Measurements from ENCODE around the gene DPCD. TPM values are rescaled to one million over a fixed set of nuclear protein-coding genes. Genes with fewer than 3 reads are reported as not detected.

DPCD gene
- total and polyA plus RNA-seq, 2 of the 8 experiments (the other 6 are each of a cell fraction or from before 2014, with no cell fraction given): 21.2 to 31.4 TPM

- Histone ChIP-seq H4K20me1 (replicated peaks in 1 of 2; ENCODE audit: control insufficient read depth in 1 of 2, insufficient read depth in 2 of 2, low read length in 2 of 2) (peaks cover 0 to 3% of the 10 kb centered on the region in 2 experiments), H3K79me1 (ENCODE audit: low read depth, low read length) (no peaks in the 10 kb centered on the region; the same call in 1 of the 2 replicates), H3K14ac (ENCODE audit: insufficient read length) (no peak overlapping the region), H2BK15ac (ENCODE audit: low read length) (no peak overlapping the region), H3K9me3 (ENCODE audit: insufficient read depth in 2 of 2, low read depth in 1 of 2, low read length in 1 of 2) (no peaks in the 10 kb centered on the region), H3K18ac (ENCODE audit: extremely low read depth, low read length) (no peak overlapping the region), H3K23ac (ENCODE audit: insufficient read length) (no peak overlapping the region), H2BK5ac (ENCODE audit: low read depth, low read length) (no peak overlapping the region), H2BK120ac (replicated peaks; ENCODE audit: low read depth, low read length) (no peak overlapping the region), H3K9ac (replicated peaks in 1 of 4; ENCODE audit: extremely low read depth in 1 of 4, low read depth in 3 of 4, low read length in 3 of 4) (no peak overlapping the region), H2BK20ac (ENCODE audit: low read length) (no peak overlapping the region), H2BK12ac (ENCODE audit: low read depth, low read length) (no peak overlapping the region), H3K23me2 (ENCODE audit: low read depth, low read length) (peaks cover 8% of the 10 kb centered on the region), H2AFZ (ENCODE audit: low read length) (no peak overlapping the region), H3K36me3 (ENCODE audit: control insufficient read depth in 2 of 4, insufficient read depth in 4 of 4, low read length in 3 of 4) (peaks cover 0 to 17% (median 2%) of the 10 kb centered on the region in 4 experiments; a peak in 3 of 8 replicates), H4K91ac (replicated peaks; ENCODE audit: insufficient read length, low read length) (no peak overlapping the region), H3K4me2 (ENCODE audit: insufficient read depth in 1 of 2, low read depth in 2 of 2, low read length in 2 of 2) (no peak overlapping the region; a peak in 1 of 4 replicates), H4K8ac (ENCODE audit: extremely low read depth, insufficient read depth, low read length) (no peak overlapping the region), H3K79me2 (ENCODE audit: control insufficient read depth in 1 of 2, insufficient read depth in 2 of 2, low read length in 2 of 2) (peaks cover 0 to 8% of the 10 kb centered on the region in 2 experiments; a peak in 1 of 4 replicates), H3K4me1 (replicated peaks in 1 of 4; ENCODE audit: control insufficient read depth in 3 of 4, insufficient read depth in 4 of 4, low read length in 3 of 4) (peaks cover 4 to 13% (median 7%) of the 10 kb centered on the region in 4 experiments), H3K4ac (replicated peaks; ENCODE audit: insufficient read length, low read depth, low read length) (no peak overlapping the region), H4K5ac (ENCODE audit: insufficient read length, low read depth, low read length) (no peak overlapping the region), H3K56ac (replicated peaks; ENCODE audit: insufficient read length, low read depth, low read length) (no peak overlapping the region), H2AK5ac (ENCODE audit: low read depth, low read length) (no peak overlapping the region), H3K27me3 (replicated peaks in 1 of 4; ENCODE audit: control insufficient read depth in 3 of 4, extremely low read depth in 1 of 4, insufficient read depth in 3 of 4, low read length in 3 of 4) (no peaks in the 10 kb centered on the region), H3K4me3 (ENCODE audit: extremely low read depth in 1 of 4, insufficient read depth in 2 of 4, low read depth in 3 of 4, low read length in 4 of 4) (no peak overlapping the region), H3K27ac (ENCODE audit: low read depth, low read length) (no peak overlapping the region)
- POLR2A ChIA-PET (ENCODE audit: partially characterized antibody): interaction anchor here (1.4 to 5.2 kb wide), 2 partner anchors 9 to 198 kb away, joined by 3 to 42 read pairs; partner anchors contain the start of gene NPM3
- CTCF ChIA-PET (ENCODE audit: partially characterized antibody): interaction anchor here (0.7 to 5.7 kb wide), 7 partner anchors 15 to 195 kb away, joined by 3 to 30 read pairs (median 3); no protein-coding TSS in a partner anchor
- FAIRE-seq: no peak
- DNase-seq (ENCODE audit: low read depth in 1 of 2, low spot score in 2 of 2): no peak
- 86% methylated on average over 9 of the region's 9 CpGs; no CpG with 5 or more reads in 1 of the 2 experiments for WGBS, 2 experiments (ENCODE audit: extremely low coverage in 1 of 2, insufficient coverage in 1 of 2, insufficient read length in 1 of 2, insufficient replicate concordance in 2 of 2, low coverage in 1 of 2, low lambda C conversion rate in 2 of 2, missing lambda C conversion rate in 1 of 2)
- TF ChIP-seq TAF7 (optimal IDR thresholded peaks at IDR 0.05; ENCODE audit: borderline replicate concordance, low read depth, low read length): no peak
- TF ChIP-seq EP300 (IDR thresholded peaks at IDR 0.05; ENCODE audit: borderline replicate concordance in 1 of 2, low read depth in 2 of 2, low read length in 2 of 2): no peak
- no peak for TF ChIP-seq CHD1 (IDR thresholded peaks at IDR 0.05; ENCODE audit: low read depth, low read length)
- TF ChIP-seq MAX (IDR thresholded peaks at IDR 0.05): no peak
- TF ChIP-seq RBBP5 (IDR thresholded peaks at IDR 0.05; ENCODE audit: borderline replicate concordance, low read depth, low read length): no peak
- TF ChIP-seq FOSL1 (IDR thresholded peaks at IDR 0.05; ENCODE audit: insufficient read depth, low read depth, low read length): no peak
- no peak for TF ChIP-seq TBP (IDR thresholded peaks at IDR 0.05; ENCODE audit: low read depth, low read length)
Measured at GRCh38 chr10:101585841-101586240, 2.3 kb upstream of the DPCD start.

Data from H1 (cell line).